Measurements from ENCODE around the gene SGMS2.

SGMS2 gene

GRCh38 chr4:107791902-107792301 lies 32.8 kb upstream of the SGMS2 start:
- H4K8ac ChIP-seq (ENCODE audit: low read depth, low read length), result no peak overlapping the region
- no peak overlapping the region for H2AFZ ChIP-seq (ENCODE audit: insufficient read depth, low read length, poor library complexity)
- no peak overlapping the region for H2BK120ac ChIP-seq (ENCODE audit: insufficient read depth, low read length, poor library complexity)
- no peak overlapping the region for H2BK12ac ChIP-seq (ENCODE audit: low read length)
- no peak overlapping the region for H3K4me2 ChIP-seq (ENCODE audit: low read length)
- H3K18ac ChIP-seq (ENCODE audit: low read length), result no peak overlapping the region
- H3K27ac ChIP-seq (ENCODE audit: low read depth, low read length), result no peak overlapping the region
- no peak overlapping the region for H2AK5ac ChIP-seq (ENCODE audit: low read length)
- DNase-seq, result no peak
- H4K12ac ChIP-seq (ENCODE audit: low read depth, low read length), result no peak overlapping the region
- H3K4ac ChIP-seq (ENCODE audit: low read depth, low read length), result no peak overlapping the region
- H3K4me3 ChIP-seq (ENCODE audit: low read depth, low read length), result no peak overlapping the region
- peaks cover 10% of the 10 kb centered on the region for H3K9me3 ChIP-seq (ENCODE audit: insufficient read depth, low read depth, low read length)
- no peak overlapping the region for H2BK5ac ChIP-seq (ENCODE audit: low read depth, low read length, poor library complexity)
- H3K14ac ChIP-seq (ENCODE audit: low read length), result no peak overlapping the region
- H3K79me1 ChIP-seq (ENCODE audit: low read length), result no peaks in the 10 kb centered on the region
- no peak overlapping the region for H3K9ac ChIP-seq (ENCODE audit: low read length)
- H3K79me2 ChIP-seq (ENCODE audit: control insufficient read depth, insufficient read depth, low read length, poor library complexity), result no peaks in the 10 kb centered on the region
- no peaks in the 10 kb centered on the region for H3K4me1 ChIP-seq (ENCODE audit: control insufficient read depth in 1 of 2, insufficient read depth in 2 of 2, low read length in 2 of 2)
- no peak overlapping the region for H3K23ac ChIP-seq (ENCODE audit: low read length)
- no CpG with 5 or more reads among the region's 3 CpGs for whole genome bisulfite sequencing (ENCODE audit: extremely low coverage, insufficient coverage, insufficient read length)
- H3K27me3 ChIP-seq (ENCODE audit: insufficient read depth, low read length), result no peaks in the 10 kb centered on the region
- no peak overlapping the region for H4K91ac ChIP-seq (ENCODE audit: low read depth, low read length)
- H3K36me3 ChIP-seq (ENCODE audit: control insufficient read depth in 1 of 2, insufficient read depth in 2 of 2, low read length in 2 of 2), result no peaks in the 10 kb centered on the region

- Histone ChIP-seq H3K79me2 (ENCODE audit: control insufficient read depth, insufficient read depth, low read length, poor library complexity) (no peaks in the 10 kb centered on the region), H3K79me1 (ENCODE audit: low read length) (no peaks in the 10 kb centered on the region), H2BK5ac (ENCODE audit: low read depth, low read length, poor library complexity) (no peak overlapping the region), H3K4me1 (ENCODE audit: control insufficient read depth in 1 of 2, insufficient read depth in 2 of 2, low read length in 2 of 2) (no peaks in the 10 kb centered on the region), H3K27me3 (ENCODE audit: insufficient read depth, low read length) (no peaks in the 10 kb centered on the region), H2AFZ (ENCODE audit: insufficient read depth, low read length, poor library complexity) (no peak overlapping the region), H2BK120ac (ENCODE audit: insufficient read depth, low read length, poor library complexity) (no peak overlapping the region), H3K4ac (ENCODE audit: low read depth, low read length) (no peak overlapping the region), H4K12ac (ENCODE audit: low read depth, low read length) (no peak overlapping the region), H4K8ac (ENCODE audit: low read depth, low read length) (no peak overlapping the region), H3K36me3 (ENCODE audit: control insufficient read depth in 1 of 2, insufficient read depth in 2 of 2, low read length in 2 of 2) (no peaks in the 10 kb centered on the region), H3K18ac (ENCODE audit: low read length) (no peak overlapping the region), H3K9ac (ENCODE audit: low read length) (no peak overlapping the region), H3K23ac (ENCODE audit: low read length) (no peak overlapping the region), H3K4me2 (ENCODE audit: low read length) (no peak overlapping the region), H2AK5ac (ENCODE audit: low read length) (no peak overlapping the region), H3K14ac (ENCODE audit: low read length) (no peak overlapping the region), H4K91ac (ENCODE audit: low read depth, low read length) (no peak overlapping the region), H3K9me3 (ENCODE audit: insufficient read depth, low read depth, low read length) (peaks cover 7% of the 10 kb centered on the region), H3K4me3 (ENCODE audit: low read depth, low read length) (no peak overlapping the region), H3K27ac (ENCODE audit: low read depth, low read length) (no peak overlapping the region), H2BK12ac (ENCODE audit: low read length) (no peak overlapping the region)
- WGBS (ENCODE audit: extremely low coverage, insufficient coverage, insufficient read length), result no CpG with 5 or more reads among the region's 2 CpGs
- peak in 1 of 2 donors; percentile 5 for DNase-seq
These were observed 32.0 kb upstream of the SGMS2 start for GRCh38 chr4:107792711-107793110.

GRCh38 chr4:107793996-107794395 lies 30.7 kb upstream of the SGMS2 start:
- H3K79me2 ChIP-seq (ENCODE audit: control insufficient read depth, insufficient read depth, low read length, poor library complexity), result no peaks in the 10 kb centered on the region

GRCh38 chr4:107799669-107800450 lies 24.9 kb upstream of the SGMS2 start:
- H2BK5ac ChIP-seq (ENCODE audit: low read depth, low read length, poor library complexity), result no peak overlapping the region
- no peaks in the 10 kb centered on the region for H3K36me3 ChIP-seq (ENCODE audit: control insufficient read depth in 1 of 2, insufficient read depth in 2 of 2, low read length in 2 of 2)
- H2AK5ac ChIP-seq (ENCODE audit: low read length), result no peak overlapping the region
- no CpG with 5 or more reads among the region's 10 CpGs for WGBS (ENCODE audit: extremely low coverage, insufficient coverage, insufficient read length)
- peak overlapping the region; percentile 35 for H3K9ac ChIP-seq (ENCODE audit: low read length)
- H3K14ac ChIP-seq (ENCODE audit: low read length), result no peak overlapping the region
- H3K18ac ChIP-seq (ENCODE audit: low read length), result no peak overlapping the region
- no peak overlapping the region for H2BK12ac ChIP-seq (ENCODE audit: low read length)
- no peak overlapping the region for H2AFZ ChIP-seq (ENCODE audit: insufficient read depth, low read length, poor library complexity)
- H2BK120ac ChIP-seq (ENCODE audit: insufficient read depth, low read length, poor library complexity), result no peak overlapping the region
- DNase-seq, result no peak
- no peak overlapping the region for H3K27ac ChIP-seq (ENCODE audit: low read depth, low read length)
- H3K79me1 ChIP-seq (ENCODE audit: low read length), result no peaks in the 10 kb centered on the region
- no peak overlapping the region for H4K12ac ChIP-seq (ENCODE audit: low read depth, low read length)
- no peaks in the 10 kb centered on the region for H3K27me3 ChIP-seq (ENCODE audit: insufficient read depth, low read length)
- no peak overlapping the region for H3K4me2 ChIP-seq (ENCODE audit: low read length)
- H4K91ac ChIP-seq (ENCODE audit: low read depth, low read length), result no peak overlapping the region
- H4K8ac ChIP-seq (ENCODE audit: low read depth, low read length), result no peak overlapping the region
- no peaks in the 10 kb centered on the region for H3K79me2 ChIP-seq (ENCODE audit: control insufficient read depth, insufficient read depth, low read length, poor library complexity)
- no peaks in the 10 kb centered on the region for H3K4me1 ChIP-seq (ENCODE audit: control insufficient read depth in 1 of 2, insufficient read depth in 2 of 2, low read length in 2 of 2)
- H3K4me3 ChIP-seq (ENCODE audit: low read depth, low read length), result no peak overlapping the region
- H3K23ac ChIP-seq (ENCODE audit: low read length), result no peak overlapping the region
- H3K4ac ChIP-seq (ENCODE audit: low read depth, low read length), result no peak overlapping the region
- no peaks in the 10 kb centered on the region for H3K9me3 ChIP-seq (ENCODE audit: insufficient read depth, low read depth, low read length)

More at GRCh38 chr4:107793996-107794395, 30.7 kb upstream of the SGMS2 start:
- no CpG with 5 or more reads among the region's 2 CpGs for WGBS (ENCODE audit: extremely low coverage, insufficient coverage, insufficient read length)
- DNase-seq, result peak; percentile 18 to 67
- H2AFZ ChIP-seq (ENCODE audit: insufficient read depth, low read length, poor library complexity), result no peak overlapping the region
- no peaks in the 10 kb centered on the region for H3K27me3 ChIP-seq (ENCODE audit: insufficient read depth, low read length)
- H3K4ac ChIP-seq (ENCODE audit: low read depth, low read length), result no peak overlapping the region
- no peaks in the 10 kb centered on the region for H3K79me1 ChIP-seq (ENCODE audit: low read length)
- no peaks in the 10 kb centered on the region for H3K36me3 ChIP-seq (ENCODE audit: control insufficient read depth in 1 of 2, insufficient read depth in 2 of 2, low read length in 2 of 2)
- no peak overlapping the region for H2BK120ac ChIP-seq (ENCODE audit: insufficient read depth, low read length, poor library complexity)
- no peak overlapping the region for H3K4me3 ChIP-seq (ENCODE audit: low read depth, low read length)
- no peak overlapping the region for H4K91ac ChIP-seq (ENCODE audit: low read depth, low read length)
- H3K23ac ChIP-seq (ENCODE audit: low read length), result no peak overlapping the region
- no peak overlapping the region for H3K4me2 ChIP-seq (ENCODE audit: low read length)
- H3K9me3 ChIP-seq (ENCODE audit: insufficient read depth, low read depth, low read length), result no peaks in the 10 kb centered on the region
- no peak overlapping the region for H4K8ac ChIP-seq (ENCODE audit: low read depth, low read length)
- H2AK5ac ChIP-seq (ENCODE audit: low read length), result no peak overlapping the region
- H3K18ac ChIP-seq (ENCODE audit: low read length), result no peak overlapping the region
- no peaks in the 10 kb centered on the region for H3K4me1 ChIP-seq (ENCODE audit: control insufficient read depth in 1 of 2, insufficient read depth in 2 of 2, low read length in 2 of 2)
- no peak overlapping the region for H4K12ac ChIP-seq (ENCODE audit: low read depth, low read length)
- H3K27ac ChIP-seq (ENCODE audit: low read depth, low read length), result no peak overlapping the region
- H2BK5ac ChIP-seq (ENCODE audit: low read depth, low read length, poor library complexity), result no peak overlapping the region
- no peak overlapping the region for H3K14ac ChIP-seq (ENCODE audit: low read length)
- H3K9ac ChIP-seq (ENCODE audit: low read length), result no peak overlapping the region
- H2BK12ac ChIP-seq (ENCODE audit: low read length), result no peak overlapping the region
